HL-60 (cell line): ENCODE measurements around the gene CCDC88C.
A peak's percentile ranks its signal among the peaks of the same experiment; 100 is the strongest.

ENCODE experiments used
- DNase-seq, 2 experiments: peaks; one replicate each; pipeline ENCODE4 v3.0.0-alpha.2; 2010 to 2020; ENCODE audit warnings: low read depth in 1 of 2, low spot score in 1 of 2
- H3K27ac ChIP-seq: fragments of 250-450 bp; sonication (Bioruptor Pico); replicated peaks from 2 replicates; pipeline ENCODE4 v1.5.1; 2020; ENCODE audit warnings: mild to moderate bottlenecking, moderate library complexity
- H3K27me3 ChIP-seq: fragments of 250-450 bp; sonication (Bioruptor Pico); 2 replicates; pipeline ENCODE4 v1.5.1; 2021; ENCODE audit warnings: mild to moderate bottlenecking, moderate library complexity; ENCODE audit not compliant: insufficient read depth, poor library complexity, severe bottlenecking
- H3K4me3 ChIP-seq: replicated peaks from 2 replicates; pipeline ENCODE4 v1.5.1; 2011; ENCODE audit warnings: mild to moderate bottlenecking, control low read depth, low read length; ENCODE audit not compliant: insufficient read depth
- CTCF ChIP-seq: IDR thresholded peaks from one replicate; pipeline ENCODE4 v1.5.1; 2011; ENCODE audit warnings: low read length, control low read depth, inconsistent platforms; ENCODE audit not compliant: insufficient read depth
- GABPA ChIP-seq: IDR thresholded peaks from 2 replicates; pipeline ENCODE4 v1.6.1; 2012; ENCODE audit warnings: low read depth
- POLR2AphosphoS5 ChIP-seq: IDR thresholded peaks from 2 replicates; pipeline ENCODE4 v1.6.1; 2012; ENCODE audit warnings: low read depth
- REST ChIP-seq: IDR thresholded peaks from 2 replicates; pipeline ENCODE4 v1.6.1; 2012; ENCODE audit warnings: low read depth; ENCODE audit not compliant: insufficient replicate concordance
- SPI1 ChIP-seq: IDR thresholded peaks from 2 replicates; pipeline ENCODE4 v1.6.1; 2012; ENCODE audit warnings: low read depth, mild to moderate bottlenecking, borderline replicate concordance

The CCDC88C gene

GRCh38 chr14:91273885-91274273 is 143.7 kb downstream of the CCDC88C start:
- H3K27ac ChIP-seq: no peak overlapping the region
- TF ChIP-seq SPI1 (no peak), POLR2AphosphoS5 (no peak), REST (no peak), CTCF (no peak), GABPA (no peak)
- H3K27me3 ChIP-seq: no peaks in the 10 kb centered on the region
- DNase-seq: peak in 1 of 2 experiments; percentile 57
- no peak overlapping the region for H3K4me3 ChIP-seq

DNA sequence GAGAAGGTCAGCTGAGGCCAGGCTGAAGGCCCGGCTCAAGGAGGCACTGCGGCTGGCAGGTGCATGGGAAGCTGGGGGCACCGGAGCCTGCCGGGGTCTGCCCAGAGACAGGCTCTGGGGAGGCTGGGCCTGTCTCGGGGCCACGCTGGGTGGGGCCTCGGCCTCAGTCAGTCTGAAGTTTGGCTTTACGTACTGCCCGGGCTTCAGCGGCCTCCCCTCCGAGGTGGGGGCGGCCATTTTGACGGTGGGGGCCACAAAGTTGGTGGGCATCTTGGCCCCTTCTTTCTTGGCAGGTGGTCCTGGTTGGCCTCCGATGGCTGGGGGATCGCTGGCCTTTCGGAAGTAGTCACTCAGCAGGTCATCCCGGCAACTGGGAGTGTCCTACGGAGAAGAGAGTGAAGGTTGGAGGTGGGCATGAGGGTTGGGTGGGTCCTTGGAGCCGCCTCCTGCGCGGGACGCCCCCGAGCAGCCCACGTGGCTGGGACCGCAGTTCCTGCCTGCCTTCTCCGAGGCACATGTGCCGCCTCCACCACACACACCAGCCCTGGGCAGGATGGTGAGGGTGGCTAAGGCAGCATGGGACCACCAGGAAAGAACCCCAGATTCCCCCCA is 144.2 kb downstream of the CCDC88C start:
- H3K27me3 ChIP-seq: no peaks in the 10 kb centered on the region
- no peak for DNase-seq
- no peak for TF ChIP-seq CTCF
- TF ChIP-seq REST: no peak
- no peak overlapping the region for H3K27ac ChIP-seq
- no peak overlapping the region for H3K4me3 ChIP-seq

DNA sequence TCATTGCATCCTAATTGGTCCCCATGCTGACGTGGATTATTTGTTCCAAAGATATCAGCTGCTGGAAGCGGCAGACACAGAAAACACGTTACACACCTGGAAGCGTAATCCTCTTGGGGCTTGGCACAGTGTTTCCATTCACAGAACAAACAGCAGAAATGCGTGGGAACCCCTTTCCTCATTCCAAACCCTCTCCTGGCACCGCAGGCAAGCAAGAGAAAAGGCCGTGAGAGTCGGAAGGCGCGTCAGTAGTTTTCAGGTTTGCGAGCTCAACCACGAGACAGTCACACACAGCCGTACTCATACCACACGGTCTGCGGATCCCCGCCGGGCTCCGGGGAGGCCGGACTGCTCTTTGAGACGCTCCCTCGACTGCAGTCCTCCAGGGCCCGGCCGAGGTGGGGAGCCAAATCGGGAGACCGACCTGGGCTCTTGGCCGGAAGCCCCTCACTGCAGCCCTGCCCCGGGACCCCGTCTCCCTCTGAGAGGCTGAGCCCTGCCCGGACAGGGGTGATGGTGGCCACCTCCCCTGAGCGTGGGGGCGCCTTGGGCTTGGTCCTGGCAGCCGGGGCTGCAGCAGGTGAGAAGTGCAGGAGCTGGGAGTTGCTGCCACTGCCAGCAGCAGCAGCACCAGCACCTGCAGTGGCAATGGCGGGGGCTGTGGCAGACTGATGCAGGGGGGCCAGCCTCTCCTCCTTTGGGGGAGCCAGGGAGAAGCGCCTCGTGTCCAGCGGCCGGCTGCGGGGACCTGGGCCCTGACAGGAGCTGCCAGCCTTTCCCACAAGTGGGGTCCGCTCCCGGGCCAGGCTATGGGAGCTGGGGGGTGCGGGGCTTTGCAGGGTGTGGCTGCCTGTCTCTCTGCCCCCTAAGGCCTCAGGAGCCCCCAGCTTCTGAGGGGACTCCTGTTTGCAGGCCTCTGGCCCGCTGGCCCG is 145.0 kb downstream of the CCDC88C start:
- TF ChIP-seq SPI1: no peak
- TF ChIP-seq REST: no peak
- DNase-seq: no peak
- Histone ChIP-seq H3K27me3 (no peaks in the 10 kb centered on the region), H3K4me3 (no peak overlapping the region), H3K27ac (no peak overlapping the region)
